Dendritic cell treated with granulocyte-macrophage colony-stimulating factor and Interleukin-4, amounts not matched to agents 40 ng/mL and 50 ng/mL, for 4 days (primary cell): Measurements from ENCODE around the gene ZNF587.
A peak's percentile ranks its signal among the peaks of the same experiment; 100 is the strongest.
"Not testable (repeated sequence)": the region's sequence is repeated elsewhere in the genome, so short reads cannot be mapped to it uniquely, and the experiment has no call there.

Source experiments
- H3K27ac Mint-ChIP-seq: one replicate; pipeline ENCODE4 v1.8.0; 2022; ENCODE audit warnings: mild to moderate bottlenecking, mixed read lengths
- H3K27me3 Mint-ChIP-seq: one replicate; pipeline ENCODE4 v1.8.0; 2022; ENCODE audit warnings: mild to moderate bottlenecking, mixed read lengths
- H3K36me3 Mint-ChIP-seq: one replicate; pipeline ENCODE4 v1.8.0; 2022; ENCODE audit warnings: low read depth, mixed read lengths
- H3K4me1 Mint-ChIP-seq: one replicate; pipeline ENCODE4 v1.8.0; 2022; ENCODE audit warnings: low read depth, mixed read lengths
- H3K4me3 Mint-ChIP-seq: one replicate; pipeline ENCODE4 v1.8.0; 2022; ENCODE audit warnings: mild to moderate bottlenecking, moderate library complexity, mixed read lengths
- H3K9me3 Mint-ChIP-seq: one replicate; pipeline ENCODE4 v1.8.0; 2022; ENCODE audit warnings: mixed read lengths
- intact Hi-C: fragments of 100-400 bp; cut with micrococcal nuclease; formaldehyde crosslinking; loops from one replicate; pipeline ENCODE4 v1.15.0; 2022

Gene ZNF587

DNA sequence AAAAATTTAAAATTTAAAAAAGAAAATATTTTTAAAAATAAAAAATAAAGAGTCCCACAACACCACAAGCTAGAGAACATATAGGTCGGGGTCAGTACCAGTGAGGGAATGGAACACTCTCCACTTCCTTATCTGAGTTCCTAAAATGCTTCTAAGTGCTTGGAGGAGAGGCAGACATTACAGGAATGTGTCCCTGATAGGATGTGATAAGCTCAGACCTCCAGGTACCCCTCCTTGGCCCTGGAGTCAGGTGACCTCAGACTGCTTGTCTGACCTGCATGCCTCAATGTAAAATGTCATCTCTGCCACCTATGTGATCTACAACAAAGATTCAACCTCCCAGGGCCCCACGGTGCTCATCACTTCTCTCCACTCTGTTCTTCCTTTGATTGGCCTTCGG lies 36.4 kb downstream of the ZNF587 start:
- intact Hi-C loops = loop anchor here (5.0 kb wide), 1 partner anchor 34 kb away; no protein-coding TSS in a partner anchor
- Mint-ChIP-seq H3K4me3 (no peak overlapping the region), H3K36me3 (peaks cover 70% of the 10 kb centered on the region), H3K9me3 (peaks cover 76% of the 10 kb centered on the region), H3K27me3 (peaks cover 3% of the 10 kb centered on the region), H3K27ac (no peak overlapping the region), H3K4me1 (peaks cover 16% of the 10 kb centered on the region)

- no peak overlapping the region for H3K27ac Mint-ChIP-seq
- peaks cover 3% of the 10 kb centered on the region for H3K27me3 Mint-ChIP-seq
- H3K4me3 Mint-ChIP-seq = peak overlapping the region; percentile 85
- intact Hi-C loops = loop anchor here (5.0 kb wide), 1 partner anchor 35 kb away; no protein-coding TSS in a partner anchor
- peaks cover 86% of the 10 kb centered on the region for H3K9me3 Mint-ChIP-seq
- H3K36me3 Mint-ChIP-seq = peaks cover 70% of the 10 kb centered on the region
- peaks cover 16% of the 10 kb centered on the region for H3K4me1 Mint-ChIP-seq
These were observed 37.7 kb downstream of the ZNF587 start for GRCh38 chr19:57887195-57887941.

- peak overlapping the region; percentile 86 for H3K27ac Mint-ChIP-seq
- intact Hi-C loops = loop anchor here (5.0 kb wide), 1 partner anchor 36 kb away; no protein-coding TSS in a partner anchor
- peak overlapping the region; percentile 85 for H3K4me3 Mint-ChIP-seq
- peaks cover 16% of the 10 kb centered on the region for H3K4me1 Mint-ChIP-seq
- H3K9me3 Mint-ChIP-seq = peaks cover 80% of the 10 kb centered on the region
- peaks cover 62% of the 10 kb centered on the region for H3K36me3 Mint-ChIP-seq
- H3K27me3 Mint-ChIP-seq = peaks cover 3% of the 10 kb centered on the region
These were observed 38.5 kb downstream of the ZNF587 start for GRCh38 chr19:57888107-57888559.

DNA sequence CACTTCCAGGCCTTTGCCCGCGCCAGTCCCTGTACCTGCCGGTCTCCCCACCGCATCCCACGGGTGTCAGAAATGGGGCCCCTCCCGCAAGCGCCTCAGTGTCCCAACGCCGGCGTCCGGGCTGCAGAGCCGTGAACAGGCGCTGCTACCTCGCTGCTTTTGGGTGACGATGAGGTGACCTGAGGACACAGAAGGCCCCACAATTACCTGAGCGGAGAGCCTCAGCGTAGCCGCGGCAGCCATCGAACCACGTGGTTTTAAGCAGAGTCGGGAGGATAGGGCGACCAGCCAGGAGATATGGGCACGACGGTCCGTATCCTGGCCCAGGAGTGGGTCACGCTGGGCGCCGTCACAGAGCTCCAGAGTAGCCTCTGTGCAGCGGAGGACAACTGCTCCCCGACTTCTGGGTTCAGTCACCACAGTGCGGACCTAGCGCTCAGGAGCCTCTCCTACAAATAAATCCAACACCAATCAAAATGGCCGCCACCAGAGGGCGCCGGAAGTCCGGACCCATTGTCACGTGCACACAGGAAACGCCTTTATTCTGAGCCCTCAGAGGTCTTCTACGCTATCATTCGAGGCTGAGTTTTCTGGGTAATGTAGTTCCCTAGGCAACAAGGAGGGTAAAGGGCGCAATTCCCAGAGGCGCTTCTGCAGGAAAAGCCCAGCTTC lies 39.0 kb downstream of the ZNF587 start, which contains the start of gene ZNF814:
ZNF814 (minus strand) TSS at position 478 of the 672 bp plus-strand sequence; CDS start at position 243, 235 bp downstream.
- Mint-ChIP-seq H3K4me1 (peaks cover 16% of the 10 kb centered on the region), H3K27me3 (peaks cover 3% of the 10 kb centered on the region), H3K36me3 (peaks cover 57% of the 10 kb centered on the region), H3K9me3 (peaks cover 74% of the 10 kb centered on the region), H3K4me3 (peak within 1 kb of the TSS; percentile 85), H3K27ac (peak within 1 kb of the TSS; percentile 86)
- intact Hi-C loops = loop anchor here (5.0 kb wide), 1 partner anchor 36 kb away; no protein-coding TSS in a partner anchor

GRCh38 chr19:57890706-57891105 lies 41.0 kb downstream of the ZNF587 start:
- intact Hi-C loops, H3K4me3 Mint-ChIP-seq: not testable (repeated sequence)

DNA sequence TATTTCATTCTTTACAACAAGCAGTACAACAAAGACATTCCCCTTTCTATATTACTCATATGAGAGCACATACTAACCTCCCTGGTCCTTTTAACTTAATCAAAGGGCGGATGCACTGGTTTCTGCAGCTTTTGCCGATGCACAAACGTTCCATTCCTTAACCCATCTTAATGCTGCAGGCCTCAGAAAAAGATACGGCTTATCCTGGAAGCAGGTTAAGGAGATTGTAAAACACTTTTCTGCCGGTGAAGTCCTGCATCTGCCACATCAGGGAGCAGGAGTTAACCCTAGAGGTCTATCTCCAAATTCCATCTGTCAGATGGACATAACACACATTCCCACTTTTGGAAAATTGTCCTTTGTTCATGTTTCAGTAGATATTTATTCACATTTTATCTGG lies 50.7 kb downstream of the ZNF587 start:
- no peaks in the 10 kb centered on the region for H3K27me3 Mint-ChIP-seq
- no peak overlapping the region for H3K27ac Mint-ChIP-seq
- intact Hi-C loops = no loop called here
- H3K9me3 Mint-ChIP-seq = no peaks in the 10 kb centered on the region
- no peak overlapping the region for H3K4me3 Mint-ChIP-seq
- H3K36me3 Mint-ChIP-seq = peaks cover 19% of the 10 kb centered on the region
- H3K4me1 Mint-ChIP-seq = no peaks in the 10 kb centered on the region

More at GRCh38 chr19:57890706-57891105, 41.0 kb downstream of the ZNF587 start:
- not testable (repeated sequence) for H3K27ac Mint-ChIP-seq, H3K27me3 Mint-ChIP-seq
- Mint-ChIP-seq H3K4me1 (peaks cover 16% of the 10 kb centered on the region), H3K9me3 (peaks cover 56% of the 10 kb centered on the region), H3K36me3 (peaks cover 42% of the 10 kb centered on the region)

DNA sequence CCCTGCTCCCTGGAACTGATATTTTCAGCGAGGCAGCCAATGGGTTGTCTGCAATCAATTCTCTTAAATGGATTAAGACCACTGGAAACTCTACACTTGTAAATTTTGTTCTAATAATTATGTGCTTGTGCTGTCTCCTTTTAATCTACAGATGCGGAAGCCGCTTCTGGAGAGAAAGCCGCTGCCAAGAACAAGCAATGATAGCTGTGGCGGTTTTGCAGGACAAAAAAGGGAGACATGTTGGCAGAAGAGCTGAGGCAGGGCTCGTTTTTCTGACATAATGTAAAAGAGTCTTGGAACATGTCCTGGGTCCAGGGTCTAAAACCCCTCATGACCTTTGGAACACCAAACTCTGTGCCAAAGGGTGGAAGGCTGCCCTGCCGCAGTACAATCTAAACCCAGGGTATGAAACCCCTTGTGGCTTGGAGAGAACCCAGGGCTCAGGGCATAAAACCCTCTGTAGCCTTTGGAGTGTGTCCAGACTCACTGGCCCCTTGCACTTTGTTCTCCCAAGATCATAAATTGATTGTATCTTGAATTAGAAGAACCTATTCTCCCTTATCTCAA lies 54.0 kb downstream of the ZNF587 start:
- Mint-ChIP-seq H3K27ac (no peak overlapping the region), H3K4me1 (no peaks in the 10 kb centered on the region), H3K4me3 (no peak overlapping the region), H3K36me3 (peaks cover 24% of the 10 kb centered on the region), H3K9me3 (no peaks in the 10 kb centered on the region), H3K27me3 (no peaks in the 10 kb centered on the region)
- intact Hi-C loops = loop anchor here (1.0 kb wide), 1 partner anchor 165 kb away; no protein-coding TSS in a partner anchor

DNA sequence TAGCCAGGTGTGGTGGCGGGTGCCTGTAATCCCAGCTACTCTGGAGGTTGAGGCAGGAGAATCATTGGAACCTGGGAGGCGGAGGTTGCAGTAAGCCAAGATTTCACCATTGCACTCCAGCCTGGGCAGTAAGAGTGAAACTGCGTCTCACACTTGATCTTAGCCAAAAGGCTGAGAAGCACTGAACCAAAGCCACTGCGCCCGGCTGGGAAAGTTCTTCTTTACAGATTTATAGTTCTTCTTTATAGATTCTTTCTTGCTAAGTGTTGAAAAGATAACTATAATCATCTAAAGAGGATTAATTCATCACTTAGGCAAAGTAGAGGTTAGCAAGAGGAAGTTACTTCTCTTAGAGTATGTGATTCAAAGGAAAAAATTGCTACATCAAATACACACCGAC lies 55.6 kb downstream of the ZNF587 start:
- H3K27ac Mint-ChIP-seq = no peak overlapping the region

GRCh38 chr19:57907394-57907793 lies 57.7 kb downstream of the ZNF587 start:
- peaks cover 10% of the 10 kb centered on the region for H3K9me3 Mint-ChIP-seq

More for the DNA sequence above, 55.6 kb downstream of the ZNF587 start:
- Mint-ChIP-seq H3K9me3 (no peaks in the 10 kb centered on the region), H3K27me3 (no peaks in the 10 kb centered on the region), H3K36me3 (peaks cover 36% of the 10 kb centered on the region), H3K4me1 (no peaks in the 10 kb centered on the region), H3K4me3 (no peak overlapping the region)
- intact Hi-C loops = no loop called here

GRCh38 chr19:57914531-57914930 lies 64.9 kb downstream of the ZNF587 start:
- Mint-ChIP-seq H3K27me3 (no peaks in the 10 kb centered on the region), H3K4me1 (peaks cover 32% of the 10 kb centered on the region), H3K9me3 (peaks cover 21% of the 10 kb centered on the region), H3K36me3 (peaks cover 79% of the 10 kb centered on the region), H3K4me3 (no peak overlapping the region), H3K27ac (no peak overlapping the region)
- intact Hi-C loops = no loop called here

More at GRCh38 chr19:57907394-57907793, 57.7 kb downstream of the ZNF587 start:
- Mint-ChIP-seq H3K4me3 (no peak overlapping the region), H3K27ac (no peak overlapping the region), H3K36me3 (peaks cover 49% of the 10 kb centered on the region), H3K27me3 (no peaks in the 10 kb centered on the region), H3K4me1 (no peaks in the 10 kb centered on the region)
- intact Hi-C loops = no loop called here
